Measurements from ENCODE around the gene NELL2.

The NELL2 gene

DNA sequence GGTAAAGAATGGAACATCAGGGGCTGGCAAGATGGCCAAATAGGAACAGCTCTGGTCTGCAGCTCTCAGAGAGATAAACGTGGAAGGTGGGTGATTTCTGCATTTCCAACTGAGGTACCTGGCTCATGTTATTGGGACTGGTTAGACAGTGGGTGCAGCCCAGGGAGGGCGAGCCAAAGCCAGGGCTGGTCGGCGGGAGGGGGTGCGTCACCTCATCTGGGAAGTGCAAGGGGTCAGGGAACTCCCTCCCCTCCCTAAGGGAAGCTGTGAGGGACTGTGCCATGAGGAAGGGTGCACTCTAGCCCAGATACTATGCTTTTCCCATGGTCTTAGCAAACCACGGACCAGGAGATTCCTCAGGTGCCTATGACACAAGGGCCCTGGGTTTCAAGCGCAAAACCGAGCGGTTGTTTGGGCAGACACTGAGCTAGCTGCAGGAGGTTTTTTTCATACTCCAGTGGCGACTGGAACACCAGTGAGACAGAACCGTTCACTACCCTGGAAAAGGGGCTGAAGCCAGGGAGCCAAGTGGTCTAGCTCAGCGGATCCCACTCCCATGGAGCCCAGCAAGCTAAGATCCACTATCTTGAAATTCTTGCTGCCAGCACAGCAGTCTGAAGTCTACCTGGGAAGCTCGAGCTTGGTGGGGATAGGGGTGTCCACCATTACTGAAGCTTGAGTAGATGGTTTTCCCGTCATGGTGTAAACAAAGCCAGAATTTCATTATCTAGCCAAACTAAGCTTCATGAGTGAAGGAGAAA lies 317.6 kb downstream of the NELL2 start:
- no peak for DNase-seq (ENCODE audit: low read depth)
- TF ChIP-seq, protein P1, sequence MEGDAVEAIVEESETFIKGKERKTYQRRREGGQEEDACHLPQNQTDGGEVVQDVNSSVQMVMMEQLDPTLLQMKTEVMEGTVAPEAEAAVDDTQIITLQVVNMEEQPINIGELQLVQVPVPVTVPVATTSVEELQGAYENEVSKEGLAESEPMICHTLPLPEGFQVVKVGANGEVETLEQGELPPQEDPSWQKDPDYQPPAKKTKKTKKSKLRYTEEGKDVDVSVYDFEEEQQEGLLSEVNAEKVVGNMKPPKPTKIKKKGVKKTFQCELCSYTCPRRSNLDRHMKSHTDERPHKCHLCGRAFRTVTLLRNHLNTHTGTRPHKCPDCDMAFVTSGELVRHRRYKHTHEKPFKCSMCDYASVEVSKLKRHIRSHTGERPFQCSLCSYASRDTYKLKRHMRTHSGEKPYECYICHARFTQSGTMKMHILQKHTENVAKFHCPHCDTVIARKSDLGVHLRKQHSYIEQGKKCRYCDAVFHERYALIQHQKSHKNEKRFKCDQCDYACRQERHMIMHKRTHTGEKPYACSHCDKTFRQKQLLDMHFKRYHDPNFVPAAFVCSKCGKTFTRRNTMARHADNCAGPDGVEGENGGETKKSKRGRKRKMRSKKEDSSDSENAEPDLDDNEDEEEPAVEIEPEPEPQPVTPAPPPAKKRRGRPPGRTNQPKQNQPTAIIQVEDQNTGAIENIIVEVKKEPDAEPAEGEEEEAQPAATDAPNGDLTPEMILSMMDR (IDR thresholded peaks at IDR 0.05; ENCODE audit: insufficient read depth, low read depth, low read length, missing control alignments): no peak
- H3K4me3 ChIP-seq (ENCODE audit: low read depth, low read length): no peak overlapping the region

DNA sequence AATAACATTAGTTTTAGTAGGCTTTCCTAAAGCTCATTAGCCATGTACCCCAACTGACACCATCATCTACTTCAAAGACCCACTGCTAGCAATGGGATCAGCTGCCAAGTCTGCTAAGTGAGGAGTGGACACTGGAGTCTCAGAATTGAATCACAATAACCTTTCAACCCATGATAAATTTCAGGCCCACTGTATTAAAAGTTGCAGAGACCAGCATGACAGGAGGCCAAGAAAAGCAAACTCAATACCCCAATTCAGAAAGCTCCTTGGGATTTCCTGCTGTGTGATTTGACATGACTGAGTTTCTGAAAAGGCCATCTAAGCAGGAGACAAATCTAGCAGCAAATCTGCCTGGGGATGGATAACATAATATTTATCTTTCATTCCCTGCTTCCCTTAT lies 320.7 kb downstream of the NELL2 start:
- TF ChIP-seq, protein P1 (IDR thresholded peaks at IDR 0.05; ENCODE audit: insufficient read depth, low read depth, low read length, missing control alignments): no peak
- no peak for DNase-seq (ENCODE audit: low read depth)
- no peak overlapping the region for H3K4me3 ChIP-seq (ENCODE audit: low read depth, low read length)

- H3K4me3 ChIP-seq (ENCODE audit: low read depth, low read length): no peak overlapping the region
- peak; percentile 1 for DNase-seq (ENCODE audit: low read depth)
- TF ChIP-seq, protein P1 (IDR thresholded peaks at IDR 0.05; ENCODE audit: insufficient read depth, low read depth, low read length, missing control alignments): no peak
Observed at GRCh38 chr12:44551631-44552030, 324.5 kb downstream of the NELL2 start.

GRCh38 chr12:44550377-44550776 lies 325.7 kb downstream of the NELL2 start:
- DNase-seq (ENCODE audit: low read depth): no peak
- no peak overlapping the region for H3K4me3 ChIP-seq (ENCODE audit: low read depth, low read length)
- TF ChIP-seq, protein P1 (IDR thresholded peaks at IDR 0.05; ENCODE audit: insufficient read depth, low read depth, low read length, missing control alignments): no peak

DNA sequence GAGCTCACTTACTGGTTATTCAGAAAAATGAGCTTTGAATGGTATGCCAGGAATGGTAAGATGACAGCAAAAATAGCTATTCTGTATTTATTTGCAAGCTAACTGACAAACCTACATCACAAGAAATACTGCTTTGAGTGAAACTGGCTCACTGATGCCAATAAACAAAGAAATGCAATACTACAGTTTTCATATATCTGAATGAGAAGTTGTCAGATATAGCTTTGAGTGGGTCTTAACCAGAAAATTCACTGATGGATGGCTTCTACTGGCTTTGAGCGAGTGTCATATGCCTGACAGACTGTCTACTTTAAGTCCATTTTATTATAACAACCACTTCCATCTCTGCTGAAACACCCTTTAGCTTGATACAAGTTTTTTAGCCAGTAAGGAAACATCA lies 330.1 kb downstream of the NELL2 start:
- DNase-seq (ENCODE audit: low read depth): no peak
- H3K4me3 ChIP-seq (ENCODE audit: low read depth, low read length): no peak overlapping the region
- TF ChIP-seq, protein P1 (IDR thresholded peaks at IDR 0.05; ENCODE audit: insufficient read depth, low read depth, low read length, missing control alignments): no peak

DNA sequence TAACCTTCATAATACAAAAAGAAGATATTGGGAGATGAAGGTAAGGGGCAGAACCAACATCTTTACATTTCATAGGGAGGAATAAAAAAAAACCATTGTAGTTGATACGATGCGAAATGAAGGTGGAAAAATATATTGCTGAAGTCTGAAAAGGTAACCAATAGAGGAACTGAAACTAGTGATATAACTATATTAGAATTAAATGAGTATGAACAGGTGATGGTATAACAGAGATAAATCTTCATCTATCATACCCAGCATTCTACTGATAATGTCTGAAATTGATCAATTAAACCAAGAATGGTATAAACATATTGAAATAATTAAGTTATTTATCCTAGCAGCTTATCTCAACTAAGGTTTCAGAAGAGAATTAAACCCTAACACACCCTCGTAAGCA lies 332.1 kb downstream of the NELL2 start:
- DNase-seq (ENCODE audit: low read depth): no peak
- H3K4me3 ChIP-seq (ENCODE audit: low read depth, low read length): no peak overlapping the region
- TF ChIP-seq, protein P1 (IDR thresholded peaks at IDR 0.05; ENCODE audit: insufficient read depth, low read depth, low read length, missing control alignments): no peak

GRCh38 chr12:44542716-44543115 lies 333.4 kb downstream of the NELL2 start:
- TF ChIP-seq, protein P1 (IDR thresholded peaks at IDR 0.05; ENCODE audit: insufficient read depth, low read depth, low read length, missing control alignments): no peak
- DNase-seq (ENCODE audit: low read depth): no peak
- no peak overlapping the region for H3K4me3 ChIP-seq (ENCODE audit: low read depth, low read length)
